GM12864 (cell line): ENCODE data around the gene RALGPS1.

Experiments used
- DNase-seq: peaks from one replicate; pipeline ENCODE4 v3.0.0-alpha.2; 2011; ENCODE audit warnings: low read depth
- H3K4me3 ChIP-seq: 2 replicates; pipeline ENCODE4 v1.5.1; 2011; ENCODE audit warnings: mild to moderate bottlenecking, low read depth, low read length, control low read depth
- CTCF ChIP-seq: IDR thresholded peaks from 2 replicates; pipeline ENCODE4 v1.5.1; 2011; ENCODE audit warnings: low read depth, mild to moderate bottlenecking, moderate library complexity, low read length, control low read depth, inconsistent platforms; ENCODE audit errors: missing control alignments

RALGPS1 gene

GRCh38 chr9:127112056-127112455 is 197.5 kb downstream of the RALGPS1 start:
- no peak for TF ChIP-seq CTCF
- DNase-seq: no peak
- H3K4me3 ChIP-seq: no peak overlapping the region

- no peak for DNase-seq
- H3K4me3 ChIP-seq: no peak overlapping the region
- no peak for TF ChIP-seq CTCF
These were observed 198.2 kb downstream of the RALGPS1 start for GRCh38 chr9:127112735-127113161.

- TF ChIP-seq CTCF: no peak
- no peak for DNase-seq
- no peak overlapping the region for H3K4me3 ChIP-seq
These were observed 198.8 kb downstream of the RALGPS1 start for GRCh38 chr9:127113191-127113972.

GRCh38 chr9:127114606-127115005 is 200.0 kb downstream of the RALGPS1 start:
- no peak for DNase-seq
- no peak for TF ChIP-seq CTCF
- no peak overlapping the region for H3K4me3 ChIP-seq

- H3K4me3 ChIP-seq: no peak overlapping the region
These were observed 201.6 kb downstream of the RALGPS1 start for GRCh38 chr9:127116088-127116726.

GRCh38 chr9:127116957-127117356 is 202.4 kb downstream of the RALGPS1 start:
- H3K4me3 ChIP-seq: no peak overlapping the region
- TF ChIP-seq CTCF: no peak
- DNase-seq: no peak

More at GRCh38 chr9:127116088-127116726, 201.6 kb downstream of the RALGPS1 start:
- no peak for TF ChIP-seq CTCF
- DNase-seq: no peak

GRCh38 chr9:127117801-127118200 is 203.2 kb downstream of the RALGPS1 start:
- no peak overlapping the region for H3K4me3 ChIP-seq
- no peak for DNase-seq
- TF ChIP-seq CTCF: no peak
